NCI-H128 (cell line): ENCODE data around the gene KIF5A.
"Not testable (repeated sequence)": the region's sequence is repeated elsewhere in the genome, so short reads cannot be mapped to it uniquely, and the experiment has no call there.

Experiments used
- DNase-seq: peaks from one replicate; lab custom pipeline; 2025; ENCODE audit not compliant: unreplicated experiment; lab: John Stamatoyannopoulos, UW

KIF5A gene

DNA sequence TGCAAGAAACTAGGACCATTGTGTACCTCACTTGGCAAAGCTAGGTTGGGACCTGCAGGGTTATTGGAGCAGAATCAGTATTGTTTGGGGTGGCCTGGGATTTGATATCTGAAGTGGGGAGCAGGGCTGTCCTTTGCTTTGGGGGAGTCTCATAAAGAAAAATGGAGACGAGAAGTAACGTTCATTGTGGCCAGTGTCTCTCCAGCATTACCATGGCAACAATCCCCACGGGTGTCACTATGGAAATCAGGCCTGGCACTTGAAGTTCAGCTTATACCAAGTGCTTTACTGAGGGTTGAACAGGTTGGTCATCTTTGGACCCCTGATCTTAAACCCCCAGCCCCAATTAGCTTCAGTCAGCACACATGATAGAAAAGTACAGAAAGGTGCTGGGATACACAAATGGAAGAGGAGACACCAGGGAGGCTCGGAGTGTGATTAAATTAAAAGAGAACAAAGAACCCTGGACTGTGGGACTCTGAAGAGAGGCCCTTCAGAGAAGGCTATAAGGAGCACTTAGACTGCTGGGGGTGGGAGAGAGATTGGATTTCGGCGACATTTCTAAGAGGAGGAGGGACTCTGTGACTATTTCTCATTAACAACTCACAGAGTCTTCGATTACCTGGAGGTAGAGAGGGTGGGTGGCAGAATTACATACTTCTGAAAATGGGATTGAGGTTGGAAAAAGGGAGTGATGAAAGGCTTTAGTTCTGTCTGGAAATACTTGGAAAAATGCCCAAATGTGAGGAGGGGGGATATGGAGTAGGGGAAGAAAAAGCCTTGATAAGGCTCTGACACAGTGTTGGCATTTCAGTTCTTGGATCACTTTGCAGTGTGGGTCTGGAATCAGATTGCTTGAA lies 3.7 kb downstream of the KIF5A start:
- DNase-seq, result peak; percentile 46

DNA sequence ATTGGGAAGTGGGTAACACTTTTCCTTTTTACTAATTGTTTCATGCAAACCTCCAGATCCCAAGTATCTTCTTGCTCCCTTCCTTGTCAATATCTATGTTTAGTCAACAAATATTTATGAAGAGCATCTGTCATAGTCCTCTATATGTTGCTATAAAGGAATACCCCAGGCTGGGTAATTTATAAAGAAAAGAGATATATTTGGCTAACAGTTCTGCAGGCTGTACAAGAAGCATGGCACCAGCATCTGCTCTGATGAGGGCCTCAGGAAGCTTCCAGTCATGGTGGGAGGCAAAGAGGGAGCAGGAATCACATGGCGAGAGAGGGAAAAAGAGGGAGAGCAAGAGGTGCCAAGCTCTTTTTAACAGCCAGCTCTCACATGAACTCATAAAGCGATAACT lies 4.6 kb downstream of the KIF5A start:
- no peak for DNase-seq

DNA sequence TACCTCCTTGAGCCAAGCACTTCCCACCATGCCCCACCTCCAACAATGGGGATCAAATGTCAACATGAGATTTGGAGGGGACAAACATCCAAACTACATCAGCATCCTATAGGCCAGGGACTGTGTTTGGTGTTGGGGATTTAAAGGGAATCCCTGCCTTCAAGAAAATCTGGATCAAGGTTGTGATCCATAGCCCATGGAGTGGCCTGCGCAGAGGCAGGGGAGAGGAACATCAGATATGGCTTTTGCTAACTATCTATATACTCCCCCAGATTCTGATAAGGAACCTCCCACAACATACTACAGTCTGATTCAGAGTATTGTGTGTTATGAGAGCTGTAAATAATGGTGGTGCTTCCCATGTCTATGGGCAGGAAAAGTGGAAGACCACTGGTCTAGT lies 5.1 kb downstream of the KIF5A start:
- DNase-seq, result no peak

DNA sequence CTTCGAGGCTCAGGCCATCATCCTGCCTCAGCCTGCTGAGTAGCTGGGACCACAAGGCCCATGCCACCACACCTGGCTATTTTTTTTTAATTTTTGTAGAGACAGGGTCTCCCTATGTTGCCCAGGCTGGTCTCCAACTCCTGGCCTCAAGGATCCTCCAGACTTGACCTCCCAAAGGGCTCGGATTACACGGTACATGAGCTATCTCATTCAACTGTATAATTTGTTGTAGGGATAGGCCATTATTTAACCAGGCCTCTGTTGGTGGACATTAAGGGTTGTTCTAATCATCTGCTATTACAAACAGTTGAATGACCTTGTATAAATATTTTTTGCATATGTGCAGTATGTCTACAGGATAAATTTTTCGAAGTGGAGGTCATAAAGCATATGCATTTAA lies 9.0 kb downstream of the KIF5A start:
- no peak for DNase-seq

DNA sequence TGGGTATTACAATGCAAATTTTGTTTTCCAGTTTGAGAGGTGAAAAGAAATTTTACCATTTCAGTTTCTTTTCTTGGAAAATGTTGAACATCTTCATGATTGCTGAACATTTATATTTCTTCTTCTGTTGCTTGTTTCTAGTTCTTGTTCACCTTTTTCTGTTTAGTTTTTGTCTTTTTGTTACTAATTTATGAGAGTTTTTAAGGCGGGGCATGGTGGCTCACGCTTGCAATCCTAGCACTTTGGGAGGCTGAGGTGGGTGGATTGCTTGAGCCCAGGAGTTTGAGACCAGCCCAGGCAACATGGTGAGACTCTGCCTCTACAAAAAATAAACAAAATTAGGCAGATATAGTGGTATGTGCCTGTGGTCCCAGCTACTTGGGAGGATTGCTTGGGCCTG lies 10.7 kb downstream of the KIF5A start:
- DNase-seq, result no peak

DNA sequence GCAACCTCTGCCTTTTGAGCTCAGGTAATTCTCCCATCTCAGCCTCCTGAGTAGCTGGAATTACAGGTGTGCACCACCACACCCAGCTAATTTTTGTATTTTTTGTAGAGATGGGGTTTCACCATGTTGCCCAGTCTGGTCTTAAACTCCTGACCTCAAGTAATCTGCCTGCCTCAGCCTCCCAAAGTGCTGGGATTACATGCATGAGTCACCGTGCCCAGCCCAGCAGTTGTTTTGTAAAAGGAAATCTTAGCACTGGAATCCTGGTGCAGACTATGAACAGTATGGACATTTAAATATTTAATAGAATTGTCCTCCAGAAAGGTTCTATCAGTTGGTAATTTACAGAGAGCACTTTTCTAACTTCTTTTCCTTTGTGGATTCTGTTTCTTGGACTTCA lies 11.3 kb downstream of the KIF5A start:
- not testable (repeated sequence) for DNase-seq

DNA sequence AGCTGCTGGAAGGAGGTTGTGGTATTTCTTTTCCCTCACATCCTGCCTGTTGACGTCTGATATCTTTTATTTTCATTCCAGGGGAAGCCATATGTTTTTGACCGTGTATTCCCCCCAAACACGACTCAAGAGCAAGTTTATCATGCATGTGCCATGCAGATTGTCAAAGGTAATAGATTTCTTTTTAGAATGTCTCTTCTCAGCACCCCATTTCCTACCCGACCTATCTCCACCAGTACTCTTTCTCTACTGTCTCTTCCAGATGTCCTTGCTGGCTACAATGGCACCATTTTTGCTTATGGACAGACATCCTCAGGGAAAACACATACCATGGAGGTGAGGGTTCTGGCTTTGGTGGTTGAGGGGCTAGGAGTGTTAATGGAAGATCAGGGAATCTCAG lies 13.5 kb downstream of the KIF5A start:
- no peak for DNase-seq

DNA sequence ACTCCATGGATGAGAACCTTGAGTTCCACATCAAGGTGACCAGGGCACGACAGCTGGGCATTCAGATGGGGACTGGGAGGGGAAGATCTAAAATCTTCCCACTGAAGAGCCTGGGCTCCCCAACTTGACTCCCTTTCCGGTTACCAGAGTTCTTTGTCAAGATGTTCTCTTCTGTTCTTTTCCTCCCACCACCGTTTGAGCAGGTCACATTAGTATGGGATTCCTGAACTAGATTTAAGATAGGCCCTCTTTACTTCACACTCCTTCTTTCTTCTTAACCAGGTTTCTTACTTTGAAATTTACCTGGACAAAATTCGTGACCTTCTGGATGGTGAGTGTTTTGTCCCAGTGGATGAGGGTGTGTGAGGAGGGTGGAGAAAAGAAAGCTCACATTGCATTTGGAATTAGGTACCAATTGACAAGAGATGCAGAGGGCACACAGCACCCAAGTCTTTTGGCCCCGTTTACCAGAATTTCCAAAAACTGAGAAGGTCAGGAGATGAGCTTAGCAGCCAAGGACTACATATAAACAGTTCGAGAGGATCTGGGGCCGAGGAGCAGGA lies 14.4 kb downstream of the KIF5A start:
- no peak for DNase-seq

DNA sequence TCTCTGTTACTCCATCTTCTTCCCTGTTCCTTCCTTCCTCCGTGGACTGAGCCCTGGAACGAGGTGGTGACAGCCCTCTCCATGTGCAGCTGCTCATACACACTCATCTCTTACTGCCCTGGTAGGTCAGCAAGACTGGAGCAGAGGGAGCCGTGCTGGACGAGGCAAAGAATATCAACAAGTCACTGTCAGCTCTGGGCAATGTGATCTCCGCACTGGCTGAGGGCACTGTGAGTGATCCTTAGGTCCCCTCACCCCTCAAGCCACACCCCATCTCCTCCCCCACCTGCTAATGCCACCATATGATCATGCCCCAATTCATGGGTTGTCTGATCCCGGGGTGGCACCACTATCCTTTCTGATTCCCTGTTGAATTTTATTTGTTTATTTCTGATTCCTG lies 19.0 kb downstream of the KIF5A start:
- no peak for DNase-seq

DNA sequence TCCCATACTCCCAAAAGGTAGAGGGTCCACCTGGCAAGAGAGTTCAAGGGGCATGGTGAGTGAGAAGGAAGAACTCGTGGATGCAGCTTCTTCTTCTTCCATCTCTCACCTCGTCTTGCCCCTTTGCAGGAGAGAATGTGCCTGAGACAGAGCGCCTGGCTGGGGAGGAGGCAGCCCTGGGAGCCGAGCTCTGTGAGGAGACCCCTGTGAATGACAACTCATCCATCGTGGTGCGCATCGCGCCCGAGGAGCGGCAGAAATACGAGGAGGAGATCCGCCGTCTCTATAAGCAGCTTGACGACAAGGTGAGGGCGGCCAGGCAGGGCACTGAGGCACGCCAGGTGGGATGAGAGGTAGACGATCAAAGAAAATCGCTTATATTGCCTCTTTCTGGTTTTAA lies 20.0 kb downstream of the KIF5A start:
- DNase-seq, result no peak

DNA sequence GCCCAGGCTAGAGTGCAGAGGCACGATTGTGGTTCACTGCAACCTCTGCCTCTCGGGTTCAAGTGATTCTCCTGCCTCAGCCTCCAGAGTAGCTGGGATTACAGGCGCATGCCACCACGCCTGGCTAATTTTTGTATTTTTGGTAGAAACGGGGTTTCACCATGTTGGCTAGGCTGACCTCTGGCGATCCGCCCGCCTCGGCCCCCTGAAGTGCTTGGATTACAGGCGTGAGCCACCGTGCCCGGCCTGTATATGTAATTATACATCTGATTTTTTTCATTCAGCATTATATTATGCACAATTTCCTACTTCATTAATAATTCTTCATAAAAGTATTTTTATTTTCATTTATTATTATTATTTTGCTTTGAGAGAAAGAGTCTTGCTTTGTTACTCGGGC lies 20.6 kb downstream of the KIF5A start:
- not testable (repeated sequence) for DNase-seq

DNA sequence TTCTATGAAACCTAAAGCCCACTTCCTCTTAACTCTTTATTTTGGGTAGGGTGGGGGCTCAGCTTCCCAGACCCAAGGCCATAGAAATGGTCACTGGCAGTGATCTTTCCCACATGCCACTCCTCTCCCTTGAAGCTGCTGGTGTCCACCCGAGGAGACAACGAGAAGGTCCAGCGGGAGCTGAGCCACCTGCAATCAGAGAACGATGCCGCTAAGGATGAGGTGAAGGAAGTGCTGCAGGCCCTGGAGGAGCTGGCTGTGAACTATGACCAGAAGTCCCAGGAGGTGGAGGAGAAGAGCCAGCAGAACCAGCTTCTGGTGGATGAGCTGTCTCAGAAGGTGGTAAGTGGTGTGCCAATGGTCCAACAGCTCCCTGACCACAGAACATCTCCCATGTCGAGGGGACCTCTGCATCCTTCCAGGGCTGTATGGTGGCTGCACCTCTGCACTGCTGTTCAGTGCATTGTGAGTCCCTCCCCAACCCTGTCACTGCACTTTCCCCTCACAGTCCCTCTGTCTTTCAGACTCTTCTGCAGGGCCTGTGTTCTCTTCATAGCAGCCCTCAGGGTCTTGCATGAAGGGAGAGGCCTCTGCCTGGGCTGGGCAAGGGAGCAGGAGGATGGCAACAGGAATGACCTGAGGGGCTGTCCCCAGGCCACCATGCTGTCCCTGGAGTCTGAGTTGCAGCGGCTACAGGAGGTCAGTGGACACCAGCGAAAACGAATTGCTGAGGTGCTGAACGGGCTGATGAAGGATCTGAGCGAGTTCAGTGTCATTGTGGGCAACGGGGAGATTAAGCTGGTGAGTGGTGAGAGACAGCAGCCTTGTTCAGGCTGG lies 22.3 kb downstream of the KIF5A start:
- no peak for DNase-seq

DNA sequence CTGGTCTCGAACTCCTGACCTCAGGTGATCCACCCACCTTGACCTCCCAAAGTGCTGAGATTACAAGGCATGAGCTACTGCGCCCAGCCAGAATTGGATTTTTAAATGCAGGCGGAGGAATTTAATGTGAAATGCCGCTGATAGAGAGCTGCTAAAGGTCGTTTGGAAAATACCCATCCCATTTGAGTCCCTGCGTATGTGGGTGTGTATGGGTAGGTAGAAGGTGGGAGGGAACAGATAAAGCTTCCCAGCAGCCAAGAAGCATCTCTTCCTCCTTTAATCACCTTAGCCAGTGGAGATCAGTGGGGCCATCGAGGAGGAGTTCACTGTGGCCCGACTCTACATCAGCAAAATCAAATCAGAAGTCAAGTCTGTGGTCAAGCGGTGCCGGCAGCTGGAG lies 25.0 kb downstream of the KIF5A start:
- no peak for DNase-seq

DNA sequence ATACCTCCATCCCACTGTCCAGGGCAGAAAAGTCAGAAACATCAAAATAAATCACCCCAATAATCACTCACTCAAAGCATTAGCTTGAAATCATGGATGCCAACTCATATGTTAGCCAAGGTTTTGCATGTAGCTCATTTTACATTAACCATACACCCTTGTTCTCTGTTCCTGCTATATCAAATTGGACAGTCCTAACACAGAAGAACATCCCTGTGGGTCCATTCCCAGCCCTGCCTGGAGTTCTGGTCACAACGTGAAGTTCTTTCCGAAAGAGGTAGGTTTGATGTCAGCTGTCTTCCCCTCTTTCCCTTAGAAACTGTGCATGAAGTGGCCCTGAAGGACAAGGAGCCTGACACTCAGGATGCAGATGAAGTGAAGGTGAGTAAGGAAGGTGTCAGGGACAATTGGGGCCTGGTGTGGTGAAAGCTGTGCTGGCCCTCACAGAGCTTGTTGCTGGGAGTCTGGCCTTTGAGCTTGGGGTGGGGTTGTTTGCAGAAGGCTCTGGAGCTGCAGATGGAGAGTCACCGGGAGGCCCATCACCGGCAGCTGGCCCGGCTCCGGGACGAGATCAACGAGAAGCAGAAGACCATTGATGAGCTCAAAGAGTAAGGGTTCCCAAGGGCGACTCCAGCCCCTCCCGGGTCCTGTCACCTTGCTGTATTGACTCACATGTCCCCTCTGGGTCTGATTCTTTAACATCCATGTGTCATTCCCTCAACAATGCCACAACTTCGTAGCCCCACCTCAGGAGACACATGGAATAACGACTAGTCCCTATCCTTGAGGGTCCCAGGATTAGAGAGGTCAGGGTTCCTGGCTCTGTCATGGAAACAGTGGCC lies 26.1 kb downstream of the KIF5A start:
- DNase-seq, result no peak

DNA sequence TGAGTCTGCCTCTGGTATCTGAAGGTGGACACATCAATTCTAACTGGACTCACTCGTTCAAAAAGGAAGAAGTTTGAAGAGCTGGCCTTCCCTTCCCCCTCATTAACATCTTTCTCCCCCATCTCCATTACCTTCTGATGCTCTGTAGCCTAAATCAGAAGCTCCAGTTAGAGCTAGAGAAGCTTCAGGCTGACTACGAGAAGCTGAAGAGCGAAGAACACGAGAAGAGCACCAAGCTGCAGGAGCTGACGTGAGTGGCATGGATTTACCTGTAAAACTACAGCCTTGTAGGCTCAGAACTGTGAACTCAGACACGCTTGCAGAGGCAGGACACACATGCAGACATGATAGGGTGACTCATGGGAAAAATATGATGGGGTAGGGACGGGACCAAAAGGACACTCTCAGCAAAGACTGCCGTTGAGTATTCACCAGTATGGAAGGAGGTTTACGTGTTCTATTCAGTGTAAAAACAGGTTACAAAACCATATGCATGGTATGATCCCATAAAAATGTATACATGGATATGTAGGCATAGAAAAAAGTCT lies 26.8 kb downstream of the KIF5A start:
- DNase-seq, result no peak

DNA sequence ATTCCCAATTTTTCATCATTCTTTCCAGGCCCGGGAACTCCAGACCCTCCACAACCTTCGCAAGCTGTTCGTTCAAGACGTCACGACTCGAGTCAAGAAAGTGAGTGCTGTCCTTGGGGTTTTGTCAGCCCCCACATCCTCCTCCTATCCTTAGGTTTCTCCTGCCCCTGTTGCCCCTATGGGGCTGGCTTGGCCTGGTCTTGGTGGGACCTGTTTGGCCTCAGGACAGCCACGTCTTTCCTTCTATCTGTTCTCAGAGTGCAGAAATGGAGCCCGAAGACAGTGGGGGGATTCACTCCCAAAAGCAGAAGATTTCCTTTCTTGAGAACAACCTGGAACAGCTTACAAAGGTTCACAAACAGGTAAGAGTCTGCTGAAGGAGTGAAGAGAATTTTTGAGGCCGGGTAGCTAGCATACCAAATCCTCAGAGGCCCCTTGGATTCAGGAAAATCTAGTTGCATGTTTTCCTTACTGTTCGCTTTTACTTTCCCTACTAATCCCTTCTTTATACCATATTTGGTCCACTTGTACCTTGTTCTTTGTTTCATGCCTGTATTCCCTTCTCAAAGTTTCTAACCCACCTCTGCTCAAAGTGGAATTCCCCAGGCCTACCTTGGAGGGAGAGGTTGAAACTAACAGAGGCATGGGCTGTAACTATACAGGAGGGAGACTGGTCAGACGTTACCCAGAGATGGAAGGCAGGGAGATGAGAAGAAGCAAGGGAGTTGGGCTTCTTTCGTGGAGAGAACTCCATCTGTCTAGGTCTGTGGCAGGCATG lies 28.3 kb downstream of the KIF5A start:
- no peak for DNase-seq

DNA sequence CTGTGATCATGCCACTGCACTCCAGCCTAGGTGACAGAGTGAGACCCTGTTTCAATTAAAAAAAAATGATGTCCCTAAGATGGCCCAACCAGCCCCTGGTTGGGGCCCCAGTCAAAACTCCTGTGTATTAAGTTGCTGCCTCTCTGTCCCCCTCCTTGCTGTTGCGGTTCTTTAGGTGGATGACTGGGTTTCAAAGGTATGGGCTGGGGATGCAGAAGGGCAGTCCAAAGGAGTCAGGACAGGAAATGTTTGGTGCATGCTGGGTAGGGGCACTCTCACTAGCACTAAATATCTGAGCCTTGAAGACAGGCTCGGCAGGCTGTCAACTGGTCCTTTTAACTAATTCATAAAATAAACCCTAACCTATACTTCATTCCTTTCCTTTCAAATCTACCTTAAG lies 29.2 kb downstream of the KIF5A start:
- no peak for DNase-seq

DNA sequence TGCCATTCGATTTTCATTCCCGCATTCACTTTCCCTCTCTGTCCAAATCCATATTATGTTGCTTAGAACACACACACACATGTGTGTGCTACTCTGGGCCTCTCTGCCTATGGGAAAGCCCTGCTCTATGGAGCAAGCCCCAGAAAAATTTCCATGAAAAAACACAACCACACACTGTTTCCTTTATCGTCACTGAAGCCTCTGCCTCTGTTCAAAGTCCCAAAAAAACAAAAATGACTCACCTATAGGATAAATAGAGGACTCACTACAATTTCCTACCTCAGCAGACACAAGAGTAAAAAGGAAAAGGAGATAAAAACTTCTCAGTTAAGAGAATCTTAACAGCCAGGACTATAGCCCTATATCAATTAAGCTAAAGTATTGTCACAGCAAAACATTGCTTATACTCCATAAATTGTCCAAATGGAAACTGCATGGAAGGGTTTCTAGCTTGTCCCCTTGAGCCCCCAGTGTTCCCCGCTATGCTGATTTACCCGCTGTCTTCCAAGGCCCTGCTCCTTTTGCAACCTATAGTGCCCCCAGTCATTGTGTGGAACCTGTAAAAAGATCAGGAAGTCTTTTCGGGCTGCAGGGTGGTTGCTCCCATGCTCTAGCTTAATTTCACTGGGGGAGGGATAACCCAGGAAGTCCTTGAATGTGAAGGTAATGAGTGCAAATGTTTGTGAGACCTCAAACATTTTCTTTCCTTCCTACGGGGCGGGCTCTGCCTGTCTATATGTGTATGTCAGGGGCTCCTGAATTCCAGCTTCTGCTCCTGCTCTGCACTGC lies 30.0 kb downstream of the KIF5A start:
- no peak for DNase-seq

DNA sequence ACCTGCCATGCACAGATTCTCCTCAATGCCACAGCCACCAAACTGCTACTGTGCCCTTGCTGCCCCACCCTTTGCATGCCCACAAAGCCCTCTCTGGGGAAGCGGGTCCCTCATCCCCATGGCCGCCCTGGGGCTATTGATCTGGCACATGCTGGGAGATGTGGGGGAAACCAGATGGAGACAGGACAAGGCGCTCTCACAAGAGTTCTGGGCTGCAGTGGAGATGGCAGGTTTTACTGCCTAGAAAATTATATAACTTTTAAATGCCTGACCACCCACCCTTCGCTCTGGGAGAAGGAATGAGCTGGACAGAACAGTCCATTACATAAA lies 30.6 kb downstream of the KIF5A start:
- no peak for DNase-seq
